Chondrocyte (in vitro differentiated cells): ENCODE results near the gene AMMECR1L. TPM values are rescaled to one million over a fixed set of nuclear protein-coding genes. Genes with fewer than 3 reads are reported as not detected.
"Not testable (repeated sequence)": the region's sequence is repeated elsewhere in the genome, so short reads cannot be mapped to it uniquely, and the experiment has no call there.

Experiments used
- DNase-seq: peaks from one replicate; pipeline ENCODE4 v3.0.0; 2021; ENCODE audit warnings: mixed read lengths, low spot score
- H3K27ac Mint-ChIP-seq: one replicate; pipeline ENCODE4 v1.8.0; 2021; ENCODE audit warnings: mild to moderate bottlenecking, moderate library complexity, mixed read lengths; ENCODE audit not compliant: unreplicated experiment
- H3K27me3 Mint-ChIP-seq: 2 replicates; pipeline ENCODE4 v1.8.0; 2021; ENCODE audit warnings: low read depth, mixed read lengths
- H3K36me3 Mint-ChIP-seq: 2 replicates; pipeline ENCODE4 v1.8.0; 2021; ENCODE audit warnings: low read depth, mixed read lengths
- H3K4me1 Mint-ChIP-seq: 2 replicates; pipeline ENCODE4 v1.8.0; 2021; ENCODE audit warnings: low read depth, mild to moderate bottlenecking, mixed read lengths
- H3K4me3 Mint-ChIP-seq: one replicate; pipeline ENCODE4 v1.8.0; 2021; ENCODE audit warnings: mild to moderate bottlenecking, moderate library complexity, mixed read lengths; ENCODE audit not compliant: unreplicated experiment
- H3K9me3 Mint-ChIP-seq: 2 replicates; pipeline ENCODE4 v1.8.0; 2021; ENCODE audit warnings: low read depth, mixed read lengths
- total RNA-seq: library from RNA; stranded (reverse); gene quantifications from 3 replicates; pipeline ENCODE4 v1.2.1, GENCODE V29; 2021
- TF ChIP-seq, protein P1 (sequence below): fragments of 200-600 bp; sonication (generic); IDR thresholded peaks from 2 replicates; pipeline ENCODE4 v1.5.0; 2021; ENCODE audit warnings: antibody characterized with exemption, mild to moderate bottlenecking, moderate library complexity

The AMMECR1L gene
- total RNA-seq, 1 donor from 2014 or later, result 25.4 TPM

DNA sequence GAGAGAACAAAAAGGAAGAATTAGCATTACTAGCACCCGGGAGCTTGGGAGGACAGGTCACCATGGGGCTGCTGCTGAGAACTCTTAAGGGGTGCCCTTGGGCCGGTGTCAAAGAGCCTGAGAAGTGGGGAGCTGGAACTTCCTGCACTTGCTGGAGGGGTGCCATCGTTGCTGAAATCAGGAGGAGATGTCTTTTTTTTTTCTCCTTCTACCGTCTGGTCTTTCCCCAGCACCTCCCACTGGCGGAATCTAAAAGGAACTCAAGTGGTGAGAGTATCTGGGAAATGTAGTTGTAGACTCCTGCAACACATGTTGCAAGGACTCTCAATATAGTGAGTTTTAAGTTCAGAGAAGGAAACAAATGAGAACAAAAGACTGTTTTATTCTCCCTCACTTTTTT lies 6.1 kb upstream of the AMMECR1L start:
- TF ChIP-seq, protein P1, sequence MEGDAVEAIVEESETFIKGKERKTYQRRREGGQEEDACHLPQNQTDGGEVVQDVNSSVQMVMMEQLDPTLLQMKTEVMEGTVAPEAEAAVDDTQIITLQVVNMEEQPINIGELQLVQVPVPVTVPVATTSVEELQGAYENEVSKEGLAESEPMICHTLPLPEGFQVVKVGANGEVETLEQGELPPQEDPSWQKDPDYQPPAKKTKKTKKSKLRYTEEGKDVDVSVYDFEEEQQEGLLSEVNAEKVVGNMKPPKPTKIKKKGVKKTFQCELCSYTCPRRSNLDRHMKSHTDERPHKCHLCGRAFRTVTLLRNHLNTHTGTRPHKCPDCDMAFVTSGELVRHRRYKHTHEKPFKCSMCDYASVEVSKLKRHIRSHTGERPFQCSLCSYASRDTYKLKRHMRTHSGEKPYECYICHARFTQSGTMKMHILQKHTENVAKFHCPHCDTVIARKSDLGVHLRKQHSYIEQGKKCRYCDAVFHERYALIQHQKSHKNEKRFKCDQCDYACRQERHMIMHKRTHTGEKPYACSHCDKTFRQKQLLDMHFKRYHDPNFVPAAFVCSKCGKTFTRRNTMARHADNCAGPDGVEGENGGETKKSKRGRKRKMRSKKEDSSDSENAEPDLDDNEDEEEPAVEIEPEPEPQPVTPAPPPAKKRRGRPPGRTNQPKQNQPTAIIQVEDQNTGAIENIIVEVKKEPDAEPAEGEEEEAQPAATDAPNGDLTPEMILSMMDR, result no peak
- H3K27me3 Mint-ChIP-seq, result no peaks in the 10 kb centered on the region
- no peak for DNase-seq
- peaks cover 1% of the 10 kb centered on the region for H3K36me3 Mint-ChIP-seq
- no peak overlapping the region for H3K27ac Mint-ChIP-seq
- H3K4me1 Mint-ChIP-seq, result peaks cover 17% of the 10 kb centered on the region
- no peak overlapping the region for H3K4me3 Mint-ChIP-seq
- H3K9me3 Mint-ChIP-seq, result no peaks in the 10 kb centered on the region

DNA sequence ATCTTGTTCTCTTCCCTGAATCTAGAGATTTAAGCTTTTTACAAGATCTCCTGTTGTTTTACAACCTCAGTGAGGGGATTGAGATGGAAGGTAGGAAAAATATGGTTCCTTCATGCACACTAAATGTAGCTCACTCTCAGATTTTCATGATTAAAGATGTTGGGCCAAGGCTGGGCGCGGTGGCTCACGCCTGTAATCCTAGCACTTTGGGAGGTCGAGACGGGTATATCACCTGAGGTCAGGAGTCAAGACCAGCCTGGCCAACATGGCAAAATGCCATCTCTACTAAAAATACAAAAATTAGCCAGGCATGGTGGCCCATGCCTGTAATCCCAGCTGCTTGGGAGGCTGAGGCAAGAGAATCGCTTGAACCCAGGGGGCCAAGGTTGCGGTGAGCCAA lies 5.0 kb upstream of the AMMECR1L start:
- not testable (repeated sequence) for H3K27ac Mint-ChIP-seq, H3K9me3 Mint-ChIP-seq, H3K36me3 Mint-ChIP-seq, DNase-seq, H3K27me3 Mint-ChIP-seq, H3K4me3 Mint-ChIP-seq
- peaks cover 17% of the 10 kb centered on the region for H3K4me1 Mint-ChIP-seq

DNA sequence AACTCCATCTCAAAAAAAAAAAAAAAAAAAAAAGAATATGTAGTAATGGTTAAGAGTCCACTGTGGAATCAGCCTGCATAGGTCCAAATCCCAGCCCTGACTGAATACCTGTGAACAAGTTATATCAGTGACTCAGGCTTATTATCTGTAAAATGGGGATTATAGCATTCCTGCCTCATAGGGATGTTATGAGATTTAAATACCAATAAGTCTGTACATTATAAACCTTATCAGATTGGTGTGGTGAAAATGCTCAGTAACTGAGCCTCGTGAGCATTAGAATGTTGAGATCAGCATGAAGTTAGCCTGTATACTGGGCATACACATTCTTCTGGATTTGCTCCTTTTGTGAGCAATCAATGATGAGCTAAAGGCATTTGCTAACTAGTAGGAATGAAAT lies 3.0 kb upstream of the AMMECR1L start:
- H3K36me3 Mint-ChIP-seq, result peaks cover 1% of the 10 kb centered on the region
- H3K4me1 Mint-ChIP-seq, result peaks cover 27% of the 10 kb centered on the region
- H3K4me3 Mint-ChIP-seq, result no peak overlapping the region
- TF ChIP-seq, protein P1, result no peak
- no peaks in the 10 kb centered on the region for H3K27me3 Mint-ChIP-seq
- H3K27ac Mint-ChIP-seq, result no peak overlapping the region
- DNase-seq, result no peak
- H3K9me3 Mint-ChIP-seq, result no peaks in the 10 kb centered on the region

DNA sequence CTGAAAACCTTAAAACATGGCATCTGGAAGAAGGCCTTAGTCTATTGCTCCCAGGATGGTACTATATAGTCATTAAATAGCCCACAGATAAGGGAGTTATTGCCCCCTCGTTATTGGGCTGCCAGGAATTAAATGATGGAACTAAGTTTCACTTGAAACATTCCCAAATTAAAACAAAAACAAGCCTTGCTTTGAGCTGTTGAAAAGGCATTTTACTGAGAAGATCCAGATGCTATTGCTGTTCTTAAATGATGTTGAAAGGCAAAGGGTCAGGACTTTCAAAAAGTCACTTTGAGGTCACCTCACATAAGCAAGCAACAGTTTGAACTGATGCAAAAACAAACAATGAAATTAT lies 2.0 kb upstream of the AMMECR1L start:
- H3K27me3 Mint-ChIP-seq, result no peaks in the 10 kb centered on the region
- no peaks in the 10 kb centered on the region for H3K9me3 Mint-ChIP-seq
- peak overlapping the region; percentile 69 for H3K4me3 Mint-ChIP-seq
- peaks cover 32% of the 10 kb centered on the region for H3K4me1 Mint-ChIP-seq
- H3K27ac Mint-ChIP-seq, result no peak overlapping the region
- DNase-seq, result no peak
- TF ChIP-seq, protein P1, result no peak
- peaks cover 1% of the 10 kb centered on the region for H3K36me3 Mint-ChIP-seq

DNA sequence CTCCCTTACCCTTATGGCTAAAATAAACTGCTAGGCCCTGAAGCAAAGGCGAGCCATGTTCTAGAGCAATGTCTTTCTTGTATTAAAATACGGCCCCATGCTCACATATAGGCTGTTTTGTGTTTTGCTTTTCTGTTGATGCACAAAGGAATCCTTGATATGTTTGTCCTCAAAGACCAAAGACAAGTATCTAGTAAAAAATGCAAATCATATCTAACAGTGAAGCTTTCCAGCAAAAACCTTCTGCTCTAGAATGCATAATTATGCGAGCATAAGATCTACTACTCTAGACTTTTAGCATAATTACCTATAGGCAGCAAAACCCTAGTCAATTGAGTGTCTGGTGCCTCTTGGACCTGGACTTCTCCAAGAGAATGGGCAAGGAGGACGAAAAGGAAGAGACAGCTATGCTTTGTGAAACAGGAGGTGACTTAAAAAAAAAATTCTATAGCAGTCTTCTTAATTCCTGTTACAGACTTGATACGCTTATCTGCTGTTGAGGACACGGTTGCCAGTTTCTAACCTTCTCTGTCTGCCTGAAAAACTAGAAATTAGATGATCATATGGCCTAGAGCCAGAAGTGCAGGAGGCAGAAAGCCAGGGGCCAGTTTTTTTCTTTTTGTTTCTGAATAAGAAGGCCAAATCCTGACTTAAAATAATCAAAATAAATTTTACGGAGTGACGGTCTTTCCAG lies 1.5 kb upstream of the AMMECR1L start:
- no peaks in the 10 kb centered on the region for H3K27me3 Mint-ChIP-seq
- H3K9me3 Mint-ChIP-seq, result no peaks in the 10 kb centered on the region
- TF ChIP-seq, protein P1, result no peak
- peak overlapping the region; percentile 61 for H3K27ac Mint-ChIP-seq
- DNase-seq, result no peak
- peaks cover 35% of the 10 kb centered on the region for H3K4me1 Mint-ChIP-seq
- peak overlapping the region; percentile 69 for H3K4me3 Mint-ChIP-seq
- H3K36me3 Mint-ChIP-seq, result peaks cover 3% of the 10 kb centered on the region

DNA sequence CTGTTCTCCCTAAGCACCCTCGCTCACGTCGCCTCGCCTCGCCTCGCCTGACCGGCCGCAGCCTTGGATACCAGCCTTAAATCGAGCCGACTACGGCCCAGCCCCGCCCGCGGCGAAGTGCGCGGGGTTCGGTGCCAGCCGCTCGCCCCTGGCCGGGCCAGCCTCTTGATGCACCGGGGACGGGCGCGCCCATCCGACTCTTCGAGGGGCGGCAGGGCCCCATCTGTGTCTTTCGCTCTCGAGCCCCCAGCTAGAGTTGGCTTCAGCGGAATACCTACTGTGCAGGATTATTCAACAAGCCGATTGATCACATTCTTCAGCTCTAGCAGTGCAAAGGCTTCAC lies 808 bp upstream of the AMMECR1L start:
- Mint-ChIP-seq H3K4me3 (peak overlapping the region; percentile 74), H3K27ac (peak overlapping the region; percentile 85), H3K4me1 (peaks cover 40% of the 10 kb centered on the region)
- not testable (repeated sequence) for H3K27me3 Mint-ChIP-seq, H3K36me3 Mint-ChIP-seq, H3K9me3 Mint-ChIP-seq, DNase-seq
